ENCODE data around the gene USP5.
"Not testable (repeated sequence)": the region's sequence is repeated elsewhere in the genome, so short reads cannot be mapped to it uniquely, and the experiment has no call there.

Gene USP5

GRCh38 chr12:6863586-6864321, 11.8 kb downstream of the USP5 start:
- DNase-seq (ENCODE audit: low read depth in 2 of 2) = no peak

GRCh38 chr12:6865307-6865706, 13.4 kb downstream of the USP5 start:
- DNase-seq (ENCODE audit: low read depth in 2 of 2) = not testable (repeated sequence)

GRCh38 chr12:6866163-6866919, 14.4 kb downstream of the USP5 start:
- no peak for DNase-seq (ENCODE audit: low read depth in 2 of 2)

- DNase-seq (ENCODE audit: low read depth in 2 of 2) = no peak
Observed at GRCh38 chr12:6866920-6867412, 15.0 kb downstream of the USP5 start.

GRCh38 chr12:6867413-6868210, 15.7 kb downstream of the USP5 start, which contains the start of gene TPI1:
TSS of gene TPI1 (plus strand) at chr12:6867531. CDS start at chr12:6867567, 36 bp downstream.
- DNase-seq (ENCODE audit: low read depth in 2 of 2) = peak; percentile 73 to 82

- DNase-seq (ENCODE audit: low read depth in 2 of 2) = peak in 1 of 2 donors; percentile 33
Observed at GRCh38 chr12:6868211-6869048, 16.5 kb downstream of the USP5 start.

GRCh38 chr12:6869049-6870021, 17.4 kb downstream of the USP5 start:
- DNase-seq (ENCODE audit: low read depth in 2 of 2) = peak; percentile 69 to 86

GRCh38 chr12:6870304-6870703, 18.4 kb downstream of the USP5 start:
- DNase-seq (ENCODE audit: low read depth in 2 of 2) = not testable (repeated sequence)

- peak in 1 of 2 donors; percentile 36 for DNase-seq (ENCODE audit: low read depth in 2 of 2)
Observed at GRCh38 chr12:6871052-6871957, 19.4 kb downstream of the USP5 start.

- peak; percentile 69 to 84 for DNase-seq (ENCODE audit: low read depth in 2 of 2)
Observed at GRCh38 chr12:6872073-6873048, 20.4 kb downstream of the USP5 start.

GRCh38 chr12:6873094-6874014, 21.4 kb downstream of the USP5 start, which contains the start of gene SPSB2:
TSS of gene SPSB2 (minus strand) at chr12:6873303. CDS start at chr12:6872901, 402 bp downstream.
- peak; percentile 98 to 100 for DNase-seq (ENCODE audit: low read depth in 2 of 2)

- not testable (repeated sequence) for DNase-seq (ENCODE audit: low read depth in 2 of 2)
Observed at GRCh38 chr12:6874015-6874368, 22.0 kb downstream of the USP5 start.

GRCh38 chr12:6879824-6880223, 27.9 kb downstream of the USP5 start:
- DNase-seq (ENCODE audit: low read depth in 2 of 2) = not testable (repeated sequence)

GRCh38 chr12:6883252-6883651, 31.3 kb downstream of the USP5 start:
- no peak for DNase-seq (ENCODE audit: low read depth in 2 of 2)

- no peak for DNase-seq (ENCODE audit: low read depth in 2 of 2)
Observed at GRCh38 chr12:6883683-6884082, 31.7 kb downstream of the USP5 start.

GRCh38 chr12:6884539-6884938, 32.6 kb downstream of the USP5 start:
- no peak for DNase-seq (ENCODE audit: low read depth in 2 of 2)

Measured in stimulated activated CD4-positive, alpha-beta T cell treated with anti-CD3 and anti-CD28 coated beads, Interleukin-1b, Interleukin-23, amount 100 ng/mL, for 4 hours (primary cell).